Smooth muscle cell (in vitro differentiated cells): ENCODE results near the gene SUPT3H. TPM values are rescaled to one million over a fixed set of nuclear protein-coding genes. Genes with fewer than 3 reads are reported as not detected.

ENCODE experiments used
- DNase-seq: peaks from one replicate; lab custom pipeline; 2025; ENCODE audit not compliant: unreplicated experiment; lab: John Stamatoyannopoulos, UW
- H2AFZ ChIP-seq: fragments of 200-600 bp; sonication (generic); 2 replicates; pipeline ENCODE4 v1.6.0; 2016; ENCODE audit warnings: antibody characterized with exemption, low read depth, mild to moderate bottlenecking
- H3F3A ChIP-seq: fragments of 200-600 bp; sonication (generic); 2 replicates; pipeline ENCODE4 v1.6.0; 2017; ENCODE audit warnings: antibody characterized with exemption, low read depth
- H3K27ac ChIP-seq: fragments of 200-600 bp; sonication (generic); 2 replicates; pipeline ENCODE4 v1.5.1; 2016; ENCODE audit warnings: low read depth, mild to moderate bottlenecking
- H3K27me3 ChIP-seq: fragments of 200-600 bp; sonication (generic); 2 replicates; pipeline ENCODE4 v1.6.1; 2016; ENCODE audit warnings: low read depth, mild to moderate bottlenecking
- H3K36me3 ChIP-seq: fragments of 200-600 bp; sonication (generic); 2 replicates; pipeline ENCODE4 v1.5.1; 2016; ENCODE audit warnings: low read depth
- H3K4me1 ChIP-seq: fragments of 200-600 bp; sonication (generic); 2 replicates; pipeline ENCODE4 v1.5.1; 2016; ENCODE audit warnings: low read depth
- H3K4me2 ChIP-seq: fragments of 200-600 bp; sonication (generic); 2 replicates; pipeline ENCODE4 v1.6.0; 2016; ENCODE audit warnings: mild to moderate bottlenecking
- H3K4me3 ChIP-seq: fragments of 200-600 bp; sonication (generic); 2 replicates; pipeline ENCODE4 v1.5.1; 2016; ENCODE audit warnings: mild to moderate bottlenecking
- H3K79me2 ChIP-seq: fragments of 200-600 bp; sonication (generic); 2 replicates; pipeline ENCODE4 v1.6.0; 2016; ENCODE audit warnings: low read depth, mild to moderate bottlenecking
- H3K9ac ChIP-seq: fragments of 200-600 bp; sonication (generic); 2 replicates; pipeline ENCODE4 v1.6.0; 2016; ENCODE audit warnings: low read depth
- H3K9me3 ChIP-seq: fragments of 200-600 bp; sonication (generic); replicated peaks from 2 replicates; pipeline ENCODE4 v1.5.1; 2016; ENCODE audit warnings: low read depth
- H4K20me1 ChIP-seq: fragments of 200-600 bp; sonication (generic); 2 replicates; pipeline ENCODE4 v1.6.0; 2016; ENCODE audit warnings: low read depth
- WGBS: methylation state at CpG from one replicate; pipeline ENCODE4 v1.1.7; 2016; ENCODE audit warnings: low lambda C conversion rate; 5-methylcytosine and 5-hydroxymethylcytosine counted together
- polyA plus RNA-seq: library from polyadenylated mRNA; unstranded; fragments of >200 nt; fragmentation: Nextera tagmentation; extraction: Ambion mirVana; gene quantifications from 2 replicates; pipeline ENCODE4 v1.2.1, GENCODE V29; 2016
- total RNA-seq: library from RNA; depleted of rRNA; stranded (reverse); fragments of >200 nt; gene quantifications from 2 replicates; pipeline ENCODE4 v1.2.3, GENCODE V29; 2014
- TF ChIP-seq, protein P1 (sequence below): fragments of 200-600 bp; sonication (generic); IDR thresholded peaks from 2 replicates; pipeline ENCODE4 v1.5.1; 2017; ENCODE audit warnings: borderline replicate concordance, mild to moderate bottlenecking, antibody characterized with exemption; ENCODE audit not compliant: insufficient read depth, poor library complexity, severe bottlenecking

Gene SUPT3H
- total and polyA plus RNA-seq, 2 experiments from 2014 or later = 19.4 to 22.9 TPM

GRCh38 chr6:45326698-45327417 is 50.9 kb downstream of the SUPT3H start:
- 94% methylated on average over 5 of the region's 5 CpGs for WGBS
- no peak overlapping the region for H3K4me2 ChIP-seq
- peak overlapping the region; percentile 67 for H3K27ac ChIP-seq
- no peaks in the 10 kb centered on the region for H3F3A ChIP-seq
- H4K20me1 ChIP-seq = no peaks in the 10 kb centered on the region
- H2AFZ ChIP-seq = no peak overlapping the region
- H3K79me2 ChIP-seq = peaks cover 11% of the 10 kb centered on the region
- TF ChIP-seq, protein P1, sequence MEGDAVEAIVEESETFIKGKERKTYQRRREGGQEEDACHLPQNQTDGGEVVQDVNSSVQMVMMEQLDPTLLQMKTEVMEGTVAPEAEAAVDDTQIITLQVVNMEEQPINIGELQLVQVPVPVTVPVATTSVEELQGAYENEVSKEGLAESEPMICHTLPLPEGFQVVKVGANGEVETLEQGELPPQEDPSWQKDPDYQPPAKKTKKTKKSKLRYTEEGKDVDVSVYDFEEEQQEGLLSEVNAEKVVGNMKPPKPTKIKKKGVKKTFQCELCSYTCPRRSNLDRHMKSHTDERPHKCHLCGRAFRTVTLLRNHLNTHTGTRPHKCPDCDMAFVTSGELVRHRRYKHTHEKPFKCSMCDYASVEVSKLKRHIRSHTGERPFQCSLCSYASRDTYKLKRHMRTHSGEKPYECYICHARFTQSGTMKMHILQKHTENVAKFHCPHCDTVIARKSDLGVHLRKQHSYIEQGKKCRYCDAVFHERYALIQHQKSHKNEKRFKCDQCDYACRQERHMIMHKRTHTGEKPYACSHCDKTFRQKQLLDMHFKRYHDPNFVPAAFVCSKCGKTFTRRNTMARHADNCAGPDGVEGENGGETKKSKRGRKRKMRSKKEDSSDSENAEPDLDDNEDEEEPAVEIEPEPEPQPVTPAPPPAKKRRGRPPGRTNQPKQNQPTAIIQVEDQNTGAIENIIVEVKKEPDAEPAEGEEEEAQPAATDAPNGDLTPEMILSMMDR = no peak
- H3K9me3 ChIP-seq = no peaks in the 10 kb centered on the region
- no peak overlapping the region for H3K9ac ChIP-seq
- H3K4me3 ChIP-seq = no peak overlapping the region
- no peak for DNase-seq
- H3K36me3 ChIP-seq = no peaks in the 10 kb centered on the region
- peaks cover 17% of the 10 kb centered on the region for H3K4me1 ChIP-seq
- H3K27me3 ChIP-seq = no peaks in the 10 kb centered on the region

- no peak overlapping the region for H2AFZ ChIP-seq
- peaks cover 14% of the 10 kb centered on the region for H3K4me1 ChIP-seq
- H3K9me3 ChIP-seq = no peaks in the 10 kb centered on the region
- H3K4me3 ChIP-seq = no peak overlapping the region
- no peaks in the 10 kb centered on the region for H3K27me3 ChIP-seq
- no peaks in the 10 kb centered on the region for H3K36me3 ChIP-seq
- H3K4me2 ChIP-seq = no peak overlapping the region
- DNase-seq = no peak
- TF ChIP-seq, protein P1 = no peak
- H3K27ac ChIP-seq = no peak overlapping the region
- H3K79me2 ChIP-seq = no peaks in the 10 kb centered on the region
- no peak overlapping the region for H3K9ac ChIP-seq
- H3F3A ChIP-seq = no peaks in the 10 kb centered on the region
- no peaks in the 10 kb centered on the region for H4K20me1 ChIP-seq
- WGBS = 96% methylated on average over 3 of the region's 3 CpGs
These were observed 54.0 kb downstream of the SUPT3H start for GRCh38 chr6:45323656-45324224.

- H4K20me1 ChIP-seq = no peaks in the 10 kb centered on the region
- H3K79me2 ChIP-seq = no peaks in the 10 kb centered on the region
- H3K9ac ChIP-seq = no peak overlapping the region
- peaks cover 6% of the 10 kb centered on the region for H3K9me3 ChIP-seq
- H3K4me2 ChIP-seq = no peak overlapping the region
- H3K4me1 ChIP-seq = no peaks in the 10 kb centered on the region
- no peaks in the 10 kb centered on the region for H3K27me3 ChIP-seq
- TF ChIP-seq, protein P1 = no peak
- no peak for DNase-seq
- H3K27ac ChIP-seq = no peak overlapping the region
- WGBS = 94% methylated on average over 4 of the region's 4 CpGs
- no peaks in the 10 kb centered on the region for H3F3A ChIP-seq
- H2AFZ ChIP-seq = no peak overlapping the region
- no peaks in the 10 kb centered on the region for H3K36me3 ChIP-seq
- H3K4me3 ChIP-seq = no peak overlapping the region
These were observed 57.4 kb downstream of the SUPT3H start for GRCh38 chr6:45320349-45320748.

DNA sequence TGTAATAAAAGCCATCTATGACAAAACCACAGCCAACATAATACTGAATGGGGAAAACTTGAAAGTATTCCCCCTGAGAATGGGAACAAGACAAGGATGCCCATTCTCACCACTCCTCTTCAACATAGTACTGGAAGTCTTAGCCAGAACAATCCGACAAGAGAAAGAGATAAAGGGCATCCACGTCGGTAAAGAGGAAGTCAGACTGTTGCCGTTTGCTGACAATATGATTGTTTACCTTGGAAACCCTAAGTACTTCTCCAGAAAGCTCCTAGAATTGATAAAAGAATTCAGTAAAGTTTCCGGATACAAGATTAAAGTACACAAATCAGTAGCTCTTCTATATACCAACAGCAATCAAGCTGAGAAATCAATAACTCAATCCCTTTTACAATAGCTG is 63.6 kb downstream of the SUPT3H start:
- no peak overlapping the region for H3K9ac ChIP-seq
- peaks cover 6% of the 10 kb centered on the region for H3K9me3 ChIP-seq
- no peaks in the 10 kb centered on the region for H3K4me1 ChIP-seq
- no peak overlapping the region for H2AFZ ChIP-seq
- H3K27ac ChIP-seq = no peak overlapping the region
- no peak for DNase-seq
- no peaks in the 10 kb centered on the region for H3K79me2 ChIP-seq
- H3K4me2 ChIP-seq = no peak overlapping the region
- 88% methylated on average over 5 of the region's 5 CpGs for WGBS
- TF ChIP-seq, protein P1 = no peak
- no peaks in the 10 kb centered on the region for H4K20me1 ChIP-seq
- no peaks in the 10 kb centered on the region for H3F3A ChIP-seq
- no peaks in the 10 kb centered on the region for H3K36me3 ChIP-seq
- H3K27me3 ChIP-seq = no peaks in the 10 kb centered on the region
- no peak overlapping the region for H3K4me3 ChIP-seq
